ENCODE results near the gene ZNF835. TPM values are rescaled to one million over a fixed set of nuclear protein-coding genes. Genes with fewer than 3 reads are reported as not detected.

Gene ZNF835
- total RNA-seq, 1 donor from 2014 or later = 5.7 TPM

DNA sequence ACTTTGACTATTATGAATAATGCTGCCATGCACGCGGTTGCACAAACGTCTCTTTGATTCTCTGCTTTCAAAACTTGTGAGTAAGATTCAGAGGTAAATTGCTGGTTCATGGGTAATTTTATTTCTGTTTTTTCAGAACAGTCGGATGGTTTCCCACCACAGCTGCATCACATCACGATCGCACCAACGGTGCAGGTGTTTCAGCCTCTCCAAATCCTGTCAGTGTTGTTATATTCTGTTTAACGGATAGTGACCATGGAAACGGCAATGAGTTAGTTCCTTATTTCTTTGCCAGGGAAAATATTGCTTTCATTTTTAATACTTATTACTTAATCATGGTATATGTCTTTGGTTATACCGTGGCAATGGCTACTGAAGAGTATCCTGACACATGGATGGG lies 19.1 kb upstream of the ZNF835 start:
- no peak for DNase-seq
- Mint-ChIP-seq H3K4me3 (no peak overlapping the region), H3K9me3 (peaks cover 2% of the 10 kb centered on the region), H3K4me1 (no peaks in the 10 kb centered on the region), H3K36me3 (ENCODE audit: low read depth) (peaks cover 2% of the 10 kb centered on the region), H3K27me3 (no peaks in the 10 kb centered on the region), H3K27ac (no peak overlapping the region)
- TF ChIP-seq, protein P1, sequence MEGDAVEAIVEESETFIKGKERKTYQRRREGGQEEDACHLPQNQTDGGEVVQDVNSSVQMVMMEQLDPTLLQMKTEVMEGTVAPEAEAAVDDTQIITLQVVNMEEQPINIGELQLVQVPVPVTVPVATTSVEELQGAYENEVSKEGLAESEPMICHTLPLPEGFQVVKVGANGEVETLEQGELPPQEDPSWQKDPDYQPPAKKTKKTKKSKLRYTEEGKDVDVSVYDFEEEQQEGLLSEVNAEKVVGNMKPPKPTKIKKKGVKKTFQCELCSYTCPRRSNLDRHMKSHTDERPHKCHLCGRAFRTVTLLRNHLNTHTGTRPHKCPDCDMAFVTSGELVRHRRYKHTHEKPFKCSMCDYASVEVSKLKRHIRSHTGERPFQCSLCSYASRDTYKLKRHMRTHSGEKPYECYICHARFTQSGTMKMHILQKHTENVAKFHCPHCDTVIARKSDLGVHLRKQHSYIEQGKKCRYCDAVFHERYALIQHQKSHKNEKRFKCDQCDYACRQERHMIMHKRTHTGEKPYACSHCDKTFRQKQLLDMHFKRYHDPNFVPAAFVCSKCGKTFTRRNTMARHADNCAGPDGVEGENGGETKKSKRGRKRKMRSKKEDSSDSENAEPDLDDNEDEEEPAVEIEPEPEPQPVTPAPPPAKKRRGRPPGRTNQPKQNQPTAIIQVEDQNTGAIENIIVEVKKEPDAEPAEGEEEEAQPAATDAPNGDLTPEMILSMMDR (IDR thresholded peaks at IDR 0.05) = no peak
- POLR2A ChIA-PET = no interaction called here
- ATAC-seq (ENCODE audit: low read depth) = no peak
- CTCF ChIA-PET = no interaction called here
- intact Hi-C loops (cut with micrococcal nuclease) = no loop called here

DNA sequence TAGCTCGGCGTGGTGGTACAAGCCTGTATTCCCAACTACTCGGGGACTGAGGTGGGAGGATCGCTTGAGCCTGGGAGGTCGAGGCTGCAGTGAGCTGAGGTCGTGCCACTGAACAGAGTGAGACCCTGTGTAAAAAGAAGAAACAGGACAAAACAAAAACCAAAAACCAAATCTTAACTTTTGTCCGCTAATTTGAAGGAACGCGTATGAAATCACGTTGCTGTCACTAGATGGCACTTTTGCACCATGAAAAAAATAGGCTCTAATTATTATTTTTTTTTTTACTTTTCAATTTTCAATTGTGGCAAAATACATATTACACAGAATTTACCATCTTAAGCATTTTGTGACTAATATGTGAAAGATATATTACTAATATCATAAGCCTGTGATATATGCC lies 17.6 kb upstream of the ZNF835 start:
- Mint-ChIP-seq H3K36me3 (ENCODE audit: low read depth) (peaks cover 13% of the 10 kb centered on the region), H3K4me3 (no peak overlapping the region), H3K27ac (no peak overlapping the region), H3K4me1 (no peaks in the 10 kb centered on the region), H3K27me3 (no peaks in the 10 kb centered on the region), H3K9me3 (peaks cover 4% of the 10 kb centered on the region)
- ATAC-seq (ENCODE audit: low read depth) = no peak
- TF ChIP-seq, protein P1 (IDR thresholded peaks at IDR 0.05) = no peak
- CTCF ChIA-PET = no interaction called here
- intact Hi-C loops (cut with micrococcal nuclease) = no loop called here
- POLR2A ChIA-PET = no interaction called here
- DNase-seq = no peak

DNA sequence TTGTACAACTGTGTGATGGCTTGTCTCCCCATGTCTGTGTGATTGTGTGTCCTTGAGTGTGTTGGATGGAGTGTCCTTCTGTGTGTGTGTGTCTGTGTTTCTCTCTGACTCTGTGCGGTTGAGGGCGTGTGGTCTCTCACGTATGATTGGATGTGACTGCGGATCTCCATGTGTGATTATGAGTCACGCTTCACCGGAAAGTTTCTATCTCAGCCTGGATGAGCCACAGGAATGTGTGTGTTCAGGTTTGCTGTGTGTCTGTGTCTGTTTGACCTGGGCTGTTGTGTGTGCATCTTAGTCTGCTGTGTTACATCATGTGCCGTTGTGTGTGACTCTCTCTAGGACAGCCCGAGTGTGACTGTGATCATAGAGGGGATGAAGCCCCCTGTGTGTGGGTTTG lies 15.5 kb upstream of the ZNF835 start:
- CTCF ChIA-PET = no interaction called here
- TF ChIP-seq, protein P1 (IDR thresholded peaks at IDR 0.05) = no peak
- intact Hi-C loops (cut with micrococcal nuclease) = no loop called here
- ATAC-seq (ENCODE audit: low read depth) (no peak), DNase-seq (no peak)
- no peaks in the 10 kb centered on the region for H3K4me1 Mint-ChIP-seq
- peaks cover 15% of the 10 kb centered on the region for H3K36me3 Mint-ChIP-seq (ENCODE audit: low read depth)
- H3K4me3 Mint-ChIP-seq = no peak overlapping the region
- POLR2A ChIA-PET = no interaction called here
- H3K27me3 Mint-ChIP-seq = no peaks in the 10 kb centered on the region
- H3K27ac Mint-ChIP-seq = no peak overlapping the region
- peaks cover 2% of the 10 kb centered on the region for H3K9me3 Mint-ChIP-seq

DNA sequence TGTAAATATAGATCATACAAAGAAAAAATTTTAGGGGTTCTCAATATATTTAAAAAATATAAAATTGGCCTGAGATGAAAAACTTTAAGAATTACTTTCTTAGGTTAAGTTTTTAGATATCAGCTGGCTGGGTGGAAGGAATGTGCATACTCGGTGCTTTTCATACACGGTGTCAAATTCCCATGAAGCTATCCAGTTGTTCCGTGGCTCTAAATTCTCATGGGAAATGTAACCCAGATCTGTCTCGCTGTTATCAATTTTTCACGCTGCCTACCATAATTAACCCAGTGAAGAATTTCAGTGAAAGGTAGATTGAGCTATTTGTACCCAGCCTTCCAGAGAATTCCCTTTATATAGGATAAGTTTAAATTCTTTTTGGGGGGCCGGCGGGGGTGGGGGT lies 11.6 kb upstream of the ZNF835 start:
- Mint-ChIP-seq H3K9me3 (peaks cover 5% of the 10 kb centered on the region), H3K36me3 (ENCODE audit: low read depth) (peaks cover 15% of the 10 kb centered on the region), H3K27ac (no peak overlapping the region), H3K4me1 (no peaks in the 10 kb centered on the region), H3K27me3 (no peaks in the 10 kb centered on the region), H3K4me3 (no peak overlapping the region)
- DNase-seq (no peak), ATAC-seq (ENCODE audit: low read depth) (no peak)
- ChIA-PET CTCF (no interaction called here), POLR2A (no interaction called here)
- intact Hi-C loops (cut with micrococcal nuclease) = no loop called here
- TF ChIP-seq, protein P1 (IDR thresholded peaks at IDR 0.05) = no peak

DNA sequence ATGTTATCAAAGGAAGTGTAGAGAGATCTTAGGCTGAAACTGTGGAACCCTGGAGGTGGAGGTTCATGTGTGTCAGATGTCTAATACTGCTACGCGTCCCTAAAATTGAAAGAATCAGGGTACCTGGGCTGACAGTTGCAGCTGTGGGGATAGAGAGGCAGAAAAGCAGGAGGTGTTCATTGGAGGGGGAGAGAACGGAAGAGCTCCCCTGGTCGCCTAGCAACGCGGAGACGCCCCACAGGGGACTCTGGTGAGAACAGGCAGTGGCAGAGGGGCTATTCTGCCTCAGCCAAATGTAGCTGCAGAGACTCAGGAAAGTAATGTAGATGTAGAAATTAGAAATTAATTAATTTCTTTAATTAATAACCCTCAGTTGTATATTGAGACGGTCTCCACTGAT lies 10.1 kb upstream of the ZNF835 start:
- TF ChIP-seq, protein P1 (IDR thresholded peaks at IDR 0.05) = no peak
- ChIA-PET POLR2A (no interaction called here), CTCF (no interaction called here)
- DNase-seq (no peak), ATAC-seq (ENCODE audit: low read depth) (no peak)
- Mint-ChIP-seq H3K27ac (no peak overlapping the region), H3K27me3 (no peaks in the 10 kb centered on the region), H3K36me3 (ENCODE audit: low read depth) (peaks cover 15% of the 10 kb centered on the region), H3K9me3 (peaks cover 5% of the 10 kb centered on the region), H3K4me3 (no peak overlapping the region), H3K4me1 (no peaks in the 10 kb centered on the region)
- intact Hi-C loops (cut with micrococcal nuclease) = no loop called here

All from activated B cell treated with CpG ODN at 0.5 μM for 24 hours (primary cell).